Large intestine (tissue), 3 donors: ENCODE measurements around the gene SNUPN. TPM values are rescaled to one million over a fixed set of nuclear protein-coding genes. Genes with fewer than 3 reads are reported as not detected.
"Not testable (repeated sequence)": the region's sequence is repeated elsewhere in the genome, so short reads cannot be mapped to it uniquely, and the experiment has no call there.

Experiments
- DNase-seq, 2 donors: peaks; one replicate each; pipeline versions ENCODE4 v3.0.0 to v3.0.0-alpha.2; 2013
- H3K27ac ChIP-seq: one replicate; pipeline ENCODE4 v1.5.1; 2013; ENCODE audit warnings: low read length
- H3K27me3 ChIP-seq: 2 replicates; pipeline ENCODE4 v1.6.1; 2013; ENCODE audit warnings: low read length; ENCODE audit not compliant: control insufficient read depth, insufficient read depth
- H3K36me3 ChIP-seq: 2 replicates; pipeline ENCODE4 v1.6.1; 2013; ENCODE audit warnings: low read length; ENCODE audit not compliant: control insufficient read depth, insufficient read depth
- H3K4me1 ChIP-seq: one replicate; pipeline ENCODE4 v1.6.1; 2013; ENCODE audit warnings: low read length; ENCODE audit not compliant: control insufficient read depth, insufficient read depth
- H3K4me3 ChIP-seq: one replicate; pipeline ENCODE4 v1.5.1; 2013; ENCODE audit warnings: low read length
- H3K9me3 ChIP-seq: one replicate; pipeline ENCODE4 v1.6.1; 2013; ENCODE audit warnings: mild to moderate bottlenecking, low read depth, low read length, moderate library complexity; ENCODE audit not compliant: control insufficient read depth
- whole genome bisulfite sequencing: methylation state at CpG from one replicate; pipeline ENCODE4 v1.1.5; 2013; ENCODE audit warnings: low lambda C conversion rate; ENCODE audit not compliant: insufficient coverage; 5-methylcytosine and 5-hydroxymethylcytosine counted together
- polyA plus RNA-seq: library from polyadenylated mRNA; unstranded; fragments of 120-200 nt; gene quantifications from one replicate; pipeline ENCODE4 v1.2.1, GENCODE V29; 2013

Gene SNUPN
- polyA plus RNA-seq, 1 donor: 21.3 TPM

DNA sequence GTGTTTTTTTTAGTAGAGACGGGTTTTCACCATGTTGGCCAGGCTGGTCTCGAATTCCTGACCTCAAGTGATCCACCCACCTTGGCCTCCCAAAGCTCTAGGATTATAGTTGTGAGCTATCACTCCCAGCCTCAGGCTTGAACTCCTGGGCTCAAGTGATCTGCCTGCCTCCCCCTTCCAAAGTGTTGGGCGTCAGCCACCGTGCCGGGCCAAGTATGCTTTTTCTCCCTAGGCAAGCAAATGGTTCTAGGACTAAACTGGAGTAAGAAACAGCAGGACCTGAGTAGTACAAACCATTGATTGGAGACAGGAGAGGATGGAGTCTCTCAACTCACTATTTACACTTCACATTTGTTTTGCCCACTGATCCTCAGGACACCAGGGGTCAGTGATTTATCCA is 41.8 kb downstream of the SNUPN start:
- DNase-seq: no peak
- Histone ChIP-seq H3K4me3 (no peak overlapping the region), H3K36me3 (no peaks in the 10 kb centered on the region), H3K27ac (no peak overlapping the region), H3K9me3 (no peaks in the 10 kb centered on the region), H3K27me3 (no peaks in the 10 kb centered on the region), H3K4me1 (no peaks in the 10 kb centered on the region)
- no CpG with 5 or more reads among the region's 5 CpGs for WGBS

DNA sequence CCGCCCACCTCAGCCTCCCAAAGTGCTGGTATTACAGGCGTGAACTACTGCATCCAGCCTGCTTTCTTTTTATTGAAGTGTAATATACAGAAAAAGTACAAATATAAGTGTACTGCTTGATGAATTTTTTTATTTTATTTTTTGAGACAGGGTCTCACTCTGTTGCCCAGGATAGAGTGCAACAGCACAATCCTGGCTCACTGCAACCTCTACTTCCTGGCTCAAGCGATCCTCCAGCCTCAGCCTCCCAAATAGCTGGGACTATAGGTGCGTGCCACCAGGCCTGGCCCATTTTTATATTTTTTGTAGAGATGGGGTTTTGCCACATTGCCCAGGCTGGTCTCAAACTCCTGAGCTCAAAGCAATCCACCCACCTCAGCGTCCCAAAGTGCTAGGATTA is 42.6 kb downstream of the SNUPN start:
- not testable (repeated sequence) for H3K36me3 ChIP-seq, DNase-seq, H3K4me1 ChIP-seq, H3K27ac ChIP-seq, H3K9me3 ChIP-seq, H3K27me3 ChIP-seq, H3K4me3 ChIP-seq
- WGBS: no CpG with 5 or more reads among the region's 5 CpGs

DNA sequence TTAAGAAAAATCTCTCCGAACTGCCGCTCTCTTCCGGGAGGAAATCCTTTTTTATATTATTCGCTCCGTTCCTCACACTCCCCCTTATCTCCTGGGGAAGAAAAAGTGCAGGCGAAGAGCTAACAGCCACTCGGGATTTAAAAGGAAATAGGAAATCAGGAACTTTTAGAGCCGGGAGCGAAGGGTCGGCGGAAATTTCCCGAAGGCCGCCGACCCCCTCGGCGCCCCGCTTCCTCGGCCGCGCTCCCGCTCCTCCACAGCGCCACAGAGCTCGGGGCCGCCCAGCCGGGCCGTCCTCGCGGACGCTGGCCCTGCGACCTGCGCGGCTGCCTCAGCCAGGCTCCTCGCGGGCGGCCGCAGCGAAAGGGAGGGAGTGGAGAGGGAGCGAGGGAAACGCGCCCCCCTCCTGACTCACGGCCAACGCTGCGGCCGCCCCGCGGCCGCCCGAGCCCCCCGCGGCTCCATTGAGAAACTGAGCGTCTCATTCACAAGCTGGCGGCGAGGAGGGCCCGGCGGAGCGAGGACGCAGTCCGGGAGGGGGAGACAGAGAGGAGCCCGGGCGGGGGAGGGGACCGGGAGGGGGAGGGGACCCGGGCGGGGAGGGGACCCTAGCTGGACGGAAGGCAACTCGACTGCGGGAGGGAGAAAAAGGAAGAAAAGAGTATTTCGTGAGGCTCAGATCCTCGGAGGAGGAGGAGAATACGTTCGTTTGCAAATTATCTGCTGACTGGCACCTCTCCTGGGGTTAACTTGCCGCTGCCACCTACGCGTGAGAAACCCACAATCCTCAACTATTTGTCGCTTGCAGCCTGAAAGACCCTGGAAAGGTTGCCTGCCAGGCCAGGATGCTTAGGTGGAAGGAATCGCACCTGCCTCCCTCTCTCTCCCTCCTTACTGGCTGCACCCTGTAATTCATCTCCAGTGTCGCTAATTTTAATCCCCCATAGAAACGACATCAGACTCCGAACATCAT is 46.3 kb downstream of the SNUPN start, which contains the start of gene PTPN9:
Gene PTPN9 (minus strand): TSS at position 368 of the 973 bp plus-strand sequence. CDS start 539 bp downstream, outside the sequence.
- WGBS: no CpG with 5 or more reads among the region's 78 CpGs

DNA sequence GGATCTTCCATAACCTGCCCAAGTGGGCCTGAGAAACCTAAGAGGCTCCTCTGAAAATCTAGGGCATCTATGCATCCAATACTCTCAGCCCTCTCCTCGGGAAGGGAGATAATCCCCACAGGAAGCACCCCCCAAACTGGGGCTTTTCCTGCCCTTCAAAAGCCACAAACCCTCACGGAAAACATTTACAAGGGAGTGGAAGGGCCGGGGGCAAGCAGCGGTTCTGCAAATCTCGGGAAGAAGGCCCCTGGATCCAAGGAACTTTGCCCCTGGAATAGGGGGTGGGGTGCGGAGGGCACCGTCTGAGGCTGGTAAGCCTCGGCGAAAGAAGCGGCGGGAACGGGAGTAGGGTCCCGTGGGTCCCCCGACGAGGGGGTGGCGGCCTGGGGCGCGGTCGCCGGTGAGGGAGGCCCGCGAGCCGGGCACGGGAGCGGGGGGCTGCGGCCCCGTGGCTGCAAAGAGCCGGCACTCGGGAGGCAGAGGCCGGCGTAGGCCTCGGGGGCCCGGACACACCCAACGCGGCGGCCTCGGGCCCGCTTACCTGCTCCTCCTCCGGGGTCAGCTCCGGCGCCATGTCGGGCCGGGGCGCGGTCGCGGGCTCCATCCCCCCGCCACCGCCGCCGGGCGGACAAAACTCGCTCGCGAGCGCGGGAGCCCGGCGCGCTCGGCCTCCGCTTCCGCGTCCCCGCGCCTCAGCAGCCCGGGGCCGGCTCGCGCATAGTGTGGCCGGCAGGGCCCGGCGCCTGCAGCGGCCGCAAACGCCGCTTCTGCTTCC is 47.2 kb downstream of the SNUPN start:
- no peaks in the 10 kb centered on the region for H3K27me3 ChIP-seq
- DNase-seq: peak in 1 of 2 donors; percentile 78

More for the DNA sequence above, 46.3 kb downstream of the SNUPN start, which contains the start of gene PTPN9:
- peak within 1 kb of the TSS; percentile 81 for H3K4me3 ChIP-seq
- H3K9me3 ChIP-seq: no peaks in the 10 kb centered on the region
- no peaks in the 10 kb centered on the region for H3K27me3 ChIP-seq
- peak; percentile 58 to 78 for DNase-seq
- H3K36me3 ChIP-seq: no peaks in the 10 kb centered on the region
- H3K27ac ChIP-seq: peak within 1 kb of the TSS; percentile 87
- no peaks in the 10 kb centered on the region for H3K4me1 ChIP-seq

GRCh38 chr15:75577401-75578172 is 47.9 kb downstream of the SNUPN start:
- Histone ChIP-seq H3K4me3 (peak overlapping the region; percentile 81), H3K36me3 (no peaks in the 10 kb centered on the region), H3K27me3 (no peaks in the 10 kb centered on the region), H3K27ac (peak overlapping the region; percentile 80), H3K9me3 (no peaks in the 10 kb centered on the region), H3K4me1 (no peaks in the 10 kb centered on the region)
- DNase-seq: no peak
- 0% methylated on average over 3 of the region's 13 CpGs for WGBS

More for the DNA sequence above, 47.2 kb downstream of the SNUPN start:
- Histone ChIP-seq H3K4me1 (no peaks in the 10 kb centered on the region), H3K36me3 (no peaks in the 10 kb centered on the region), H3K9me3 (no peaks in the 10 kb centered on the region), H3K4me3 (peak overlapping the region; percentile 81), H3K27ac (peak overlapping the region; percentile 87)
- WGBS: no CpG with 5 or more reads among the region's 77 CpGs

DNA sequence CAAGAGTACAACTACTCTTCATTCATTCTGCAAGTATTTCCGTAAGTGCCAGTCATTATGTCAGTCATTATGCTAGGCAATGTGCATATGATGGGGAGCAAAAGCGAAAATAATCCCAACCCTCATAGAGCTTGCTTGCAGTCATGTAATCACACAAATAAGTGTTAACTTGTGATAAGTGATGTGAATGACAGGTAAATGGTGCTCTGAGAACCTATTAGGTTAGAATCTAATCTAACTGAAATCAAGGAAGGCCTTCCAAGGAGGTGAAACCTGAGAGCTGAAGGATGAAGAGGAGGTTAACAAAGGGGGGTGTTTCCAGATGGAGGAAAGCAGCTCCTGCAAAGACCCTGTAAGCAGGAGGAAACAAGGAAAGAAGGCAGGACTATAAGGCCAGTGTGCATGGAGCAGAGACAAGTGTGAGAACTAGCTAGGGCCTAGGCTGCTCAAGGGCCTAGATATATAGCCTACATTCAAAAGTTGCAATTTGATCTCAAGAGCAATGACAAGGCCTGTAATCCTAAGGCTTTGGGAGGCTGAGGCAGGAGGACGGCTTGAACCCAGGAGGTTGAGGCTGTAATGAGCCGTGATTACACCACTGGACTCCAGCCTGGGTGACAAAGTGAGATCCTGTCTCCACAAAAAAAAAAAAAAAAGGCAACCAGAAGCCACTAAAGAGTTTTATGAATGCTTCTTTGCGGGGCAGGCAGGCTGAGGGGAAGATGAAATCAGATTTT is 51.7 kb downstream of the SNUPN start:
- Histone ChIP-seq H3K27me3 (no peaks in the 10 kb centered on the region), H3K4me3 (no peak overlapping the region), H3K4me1 (no peaks in the 10 kb centered on the region), H3K27ac (no peak overlapping the region), H3K36me3 (peaks cover 2% of the 10 kb centered on the region), H3K9me3 (no peaks in the 10 kb centered on the region)
- DNase-seq: no peak
- no CpG with 5 or more reads among the region's 5 CpGs for WGBS

GRCh38 chr15:75570126-75570845 is 55.2 kb downstream of the SNUPN start:
- H3K9me3 ChIP-seq: no peaks in the 10 kb centered on the region
- DNase-seq: no peak
- H3K27me3 ChIP-seq: no peaks in the 10 kb centered on the region
- H3K36me3 ChIP-seq: peaks cover 2% of the 10 kb centered on the region
- H3K4me1 ChIP-seq: no peaks in the 10 kb centered on the region
- H3K4me3 ChIP-seq: no peak overlapping the region
- WGBS: no CpG with 5 or more reads among the region's 8 CpGs
- H3K27ac ChIP-seq: no peak overlapping the region

DNA sequence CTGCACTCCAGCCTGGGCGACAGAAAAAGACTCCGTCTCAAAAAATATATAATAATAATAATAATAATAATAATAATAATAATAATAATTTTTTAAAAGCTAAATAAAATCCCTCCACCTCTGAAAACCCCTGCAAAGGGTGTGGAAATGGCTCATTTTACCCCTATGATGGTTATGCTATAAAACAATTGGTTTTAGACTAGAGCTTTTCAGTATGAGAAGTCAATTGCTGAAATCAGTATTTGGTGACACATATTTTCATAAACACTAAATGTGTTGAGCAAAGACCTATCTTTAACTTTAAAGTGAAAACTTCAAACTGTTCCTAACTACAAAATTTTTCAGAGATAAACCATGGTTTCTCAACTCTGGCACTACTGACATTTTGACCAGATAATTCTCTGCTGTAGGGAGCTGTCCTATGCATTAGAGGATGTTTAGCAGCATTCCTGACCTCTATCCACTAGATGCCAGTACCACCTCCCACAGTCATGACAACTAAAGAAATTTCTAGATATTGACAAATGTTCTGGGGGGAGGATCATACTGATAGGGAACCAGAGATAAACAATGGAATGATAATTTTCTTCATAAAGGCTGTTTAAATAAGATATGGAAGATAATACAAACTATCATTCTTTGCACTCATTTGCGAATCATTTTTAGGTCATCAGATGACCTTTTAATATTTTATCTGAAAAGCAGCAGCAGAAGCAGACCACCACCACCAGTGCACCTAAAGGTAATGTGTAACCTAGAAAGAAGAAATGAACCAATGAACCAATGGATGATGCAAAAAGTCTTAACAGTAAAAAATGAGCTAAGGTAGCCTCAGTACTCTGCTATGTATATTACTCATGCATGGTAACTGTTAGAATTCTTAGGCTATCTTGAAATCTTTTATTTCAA is 60.2 kb downstream of the SNUPN start:
- no peak overlapping the region for H3K27ac ChIP-seq
- H3K36me3 ChIP-seq: peaks cover 4% of the 10 kb centered on the region
- no peaks in the 10 kb centered on the region for H3K9me3 ChIP-seq
- no peaks in the 10 kb centered on the region for H3K4me1 ChIP-seq
- no peaks in the 10 kb centered on the region for H3K27me3 ChIP-seq
- no CpG with 5 or more reads among the region's 3 CpGs for WGBS
- H3K4me3 ChIP-seq: no peak overlapping the region
- DNase-seq: no peak
